Cardiac muscle cell (in vitro differentiated cells and primary cell): ENCODE results near the gene ABHD1. TPM values are rescaled to one million over a fixed set of nuclear protein-coding genes. Genes with fewer than 3 reads are reported as not detected.

Experiments
- DNase-seq, 2 donors: peaks; one replicate each; pipeline versions ENCODE4 v3.0.0 to v3.0.0-alpha.2; 2010 to 2017; ENCODE audit warnings: low read depth in 1 of 2, low spot score in 1 of 2
- H3K27ac ChIP-seq: fragments of 200-600 bp; sonication (generic); 2 replicates; pipeline ENCODE4 v1.5.1; 2016
- H3K27me3 ChIP-seq: fragments of 200-600 bp; sonication (generic); 2 replicates; pipeline ENCODE4 v1.6.0; 2016; ENCODE audit warnings: control low read depth
- H3K36me3 ChIP-seq: fragments of 200-600 bp; sonication (generic); 2 replicates; pipeline ENCODE4 v1.5.1; 2016; ENCODE audit warnings: control low read depth
- H3K4me1 ChIP-seq: fragments of 200-600 bp; sonication (generic); 2 replicates; pipeline ENCODE4 v1.8.1; 2017; ENCODE audit warnings: low read depth, mild to moderate bottlenecking, mixed run types
- H3K4me3 ChIP-seq: fragments of 200-600 bp; sonication (generic); 2 replicates; pipeline ENCODE4 v1.5.1; 2016; ENCODE audit warnings: mild to moderate bottlenecking
- H3K9me3 ChIP-seq: fragments of 200-600 bp; sonication (generic); 2 replicates; pipeline ENCODE4 v1.5.1; 2017; ENCODE audit warnings: low read depth, mild to moderate bottlenecking, control low read depth
- CTCF ChIP-seq: IDR thresholded peaks from 2 replicates; pipeline ENCODE4 v1.5.1; 2012; ENCODE audit warnings: low read depth, mild to moderate bottlenecking, low read length
- polyA plus RNA-seq: library from polyadenylated mRNA; unstranded; fragments of >200 nt; fragmentation: Nextera tagmentation; extraction: Ambion mirVana; gene quantifications from 2 replicates; pipeline ENCODE4 v1.2.1, GENCODE V29; 2016
- total RNA-seq: library from RNA; depleted of rRNA; stranded (reverse); fragments of >200 nt; gene quantifications from 2 replicates; pipeline ENCODE4 v1.2.3, GENCODE V29; 2016

Gene ABHD1
- total and polyA plus RNA-seq, 2 experiments from 2014 or later, result 0.27 to 2.0 TPM

GRCh38 chr2:27131429-27131828 is 7.8 kb downstream of the ABHD1 start:
- no peak overlapping the region for H3K27ac ChIP-seq
- H3K4me3 ChIP-seq, result no peak overlapping the region
- H3K9me3 ChIP-seq, result no peaks in the 10 kb centered on the region
- DNase-seq, result no peak
- peaks cover 5% of the 10 kb centered on the region for H3K4me1 ChIP-seq
- H3K36me3 ChIP-seq, result peaks cover 4% of the 10 kb centered on the region
- no peaks in the 10 kb centered on the region for H3K27me3 ChIP-seq
- TF ChIP-seq CTCF, result no peak

DNA sequence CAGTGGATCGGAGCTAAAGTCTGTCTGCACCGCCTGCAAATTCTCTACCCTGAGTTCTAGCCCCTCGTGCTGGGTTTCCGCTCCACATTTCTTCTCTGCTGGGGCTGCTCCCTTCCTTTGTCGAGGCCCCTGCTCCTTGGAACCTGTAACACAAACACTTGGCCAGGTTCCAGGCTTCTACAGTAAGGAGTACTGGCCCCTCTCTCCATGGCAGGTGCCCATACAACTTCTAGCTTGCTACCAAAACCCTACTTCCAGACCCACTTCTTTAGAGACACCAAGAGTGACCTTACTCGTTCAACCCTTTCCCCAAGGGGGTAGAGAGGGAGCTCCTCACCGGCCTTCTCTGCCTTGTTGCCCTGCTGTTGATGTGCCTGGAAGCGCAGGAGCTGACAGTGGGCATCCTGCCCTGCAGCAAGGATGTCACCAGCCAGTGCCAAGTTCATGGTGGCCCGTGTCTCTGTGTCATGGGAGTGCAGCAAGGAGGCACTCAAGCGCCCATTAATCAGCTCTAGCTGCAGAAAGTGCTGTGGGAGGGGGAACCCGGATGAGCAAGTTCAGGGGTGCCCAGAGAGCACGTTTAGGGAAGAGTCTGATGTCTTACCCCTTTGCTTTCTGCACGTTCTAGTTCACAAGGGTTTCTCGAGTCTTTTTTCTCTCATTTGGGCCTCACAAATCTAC is 9.7 kb downstream of the ABHD1 start:
- TF ChIP-seq CTCF, result no peak
- H3K9me3 ChIP-seq, result no peaks in the 10 kb centered on the region
- H3K36me3 ChIP-seq, result peaks cover 4% of the 10 kb centered on the region
- no peak for DNase-seq
- H3K4me1 ChIP-seq, result peaks cover 5% of the 10 kb centered on the region
- peak overlapping the region; percentile 85 for H3K27ac ChIP-seq
- H3K4me3 ChIP-seq, result peak overlapping the region; percentile 94
- no peaks in the 10 kb centered on the region for H3K27me3 ChIP-seq

GRCh38 chr2:27133905-27134780 is 10.5 kb downstream of the ABHD1 start, which contains the start of gene PREB:
PREB (minus strand) TSS chr2:27134636; CDS start chr2:27134421, 215 bp downstream.
- TF ChIP-seq CTCF, result peak; percentile 56
- Histone ChIP-seq H3K27ac (peak within 1 kb of the TSS; percentile 85), H3K27me3 (no peaks in the 10 kb centered on the region), H3K4me3 (peak within 1 kb of the TSS; percentile 94), H3K36me3 (peaks cover 4% of the 10 kb centered on the region), H3K9me3 (no peaks in the 10 kb centered on the region), H3K4me1 (peaks cover 5% of the 10 kb centered on the region)
- DNase-seq, result peak; percentile 97 to 98

DNA sequence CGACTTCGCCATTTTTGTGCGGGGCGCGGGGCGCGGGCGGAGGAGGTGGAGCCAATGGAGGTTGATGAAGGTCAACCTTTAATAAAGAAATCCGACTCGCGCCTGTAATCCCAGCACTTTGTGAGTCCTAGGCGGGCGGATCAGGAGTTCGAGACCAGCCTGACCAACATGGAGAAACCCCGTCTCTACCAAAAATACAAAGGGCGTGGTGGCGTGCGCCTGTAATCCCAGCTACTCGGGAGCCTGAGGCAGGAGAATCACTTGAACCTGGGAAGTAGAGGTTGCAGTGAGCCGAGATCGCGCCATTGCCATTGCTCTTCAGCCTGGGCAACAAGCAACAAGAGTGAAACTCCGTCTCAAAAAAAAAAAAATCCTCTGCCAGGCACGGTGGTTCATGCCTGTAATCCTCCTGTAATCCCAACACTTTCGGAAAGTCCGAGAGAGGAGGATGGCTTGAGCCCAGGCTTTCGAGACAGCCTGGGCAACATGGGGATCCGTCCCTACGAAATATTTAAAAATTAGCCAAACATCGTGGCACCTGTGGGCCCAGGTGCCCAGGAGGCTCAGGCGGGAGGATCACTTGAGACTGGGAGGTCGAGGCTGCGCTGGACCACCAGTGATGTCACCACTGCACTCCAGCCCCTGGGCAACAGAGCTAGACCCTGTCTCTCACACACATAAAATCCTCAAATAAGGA is 11.3 kb downstream of the ABHD1 start:
- Histone ChIP-seq H3K27me3 (no peaks in the 10 kb centered on the region), H3K9me3 (no peaks in the 10 kb centered on the region), H3K36me3 (peaks cover 4% of the 10 kb centered on the region), H3K27ac (no peak overlapping the region), H3K4me1 (peaks cover 5% of the 10 kb centered on the region), H3K4me3 (no peak overlapping the region)
- DNase-seq, result no peak
- no peak for TF ChIP-seq CTCF

DNA sequence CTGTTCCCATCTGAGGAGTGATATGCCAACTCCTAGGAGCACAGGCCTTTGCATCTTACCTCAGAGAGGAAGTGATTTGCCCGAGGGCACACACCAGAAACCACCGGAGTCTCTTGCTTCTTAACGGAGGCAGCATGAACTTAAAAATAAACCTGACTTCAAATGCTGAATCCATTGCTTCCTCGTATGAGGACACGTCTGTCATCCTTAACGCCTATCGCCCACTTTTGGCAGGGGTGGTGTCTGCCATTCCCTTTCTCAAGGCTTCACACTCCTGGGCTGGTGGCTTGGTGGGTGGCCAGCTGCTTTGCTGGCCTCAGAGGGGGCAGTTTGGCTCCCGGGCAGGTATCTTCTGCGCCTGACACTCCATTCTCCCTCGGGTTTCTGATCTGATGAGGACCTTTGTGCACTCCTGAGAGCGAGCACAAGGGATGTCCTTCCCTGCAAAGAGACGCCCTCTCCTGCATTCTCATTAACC is 11.9 kb downstream of the ABHD1 start:
- DNase-seq, result no peak
- no peak overlapping the region for H3K4me3 ChIP-seq
- no peak overlapping the region for H3K27ac ChIP-seq
- H3K4me1 ChIP-seq, result peaks cover 5% of the 10 kb centered on the region
- no peak for TF ChIP-seq CTCF
- peaks cover 4% of the 10 kb centered on the region for H3K36me3 ChIP-seq
- H3K9me3 ChIP-seq, result no peaks in the 10 kb centered on the region
- H3K27me3 ChIP-seq, result no peaks in the 10 kb centered on the region
